ENCODE results near the gene SH2D2A. TPM values are rescaled to one million over a fixed set of nuclear protein-coding genes. Genes with fewer than 3 reads are reported as not detected.

Gene SH2D2A
- polyA plus RNA-seq, result 1 to 10 TPM in 3 of 4 donors, under 1 TPM in 1; 0.89 to 3.7 (median 2.4) TPM
- long read RNA-seq, donor 1, result 0 reads
- long read RNA-seq, donor 2, partial matches to known transcripts, result 0 of 1 reads
- long read RNA-seq, donor 2, other reads (novel, unspliced or antisense), result 0 of 1 reads
- long read RNA-seq, donor 3, result 0 reads
- long read RNA-seq, donor 4, result 0 reads
- long read RNA-seq, donor 5, result 0 reads
- long read RNA-seq, donor 6, partial matches to known transcripts, result 0 of 1 reads
- long read RNA-seq, donor 6, other reads (novel, unspliced or antisense), result 0 of 1 reads
- long read RNA-seq, donor 7, result 0 reads
- long read RNA-seq, donor 8, result 0 reads
- long read RNA-seq, donor 9, result 0 reads
- long read RNA-seq, donor 10, partial matches to known transcripts, result 0 of 1 reads
- long read RNA-seq, donor 10, other reads (novel, unspliced or antisense), result 0 of 1 reads

DNA sequence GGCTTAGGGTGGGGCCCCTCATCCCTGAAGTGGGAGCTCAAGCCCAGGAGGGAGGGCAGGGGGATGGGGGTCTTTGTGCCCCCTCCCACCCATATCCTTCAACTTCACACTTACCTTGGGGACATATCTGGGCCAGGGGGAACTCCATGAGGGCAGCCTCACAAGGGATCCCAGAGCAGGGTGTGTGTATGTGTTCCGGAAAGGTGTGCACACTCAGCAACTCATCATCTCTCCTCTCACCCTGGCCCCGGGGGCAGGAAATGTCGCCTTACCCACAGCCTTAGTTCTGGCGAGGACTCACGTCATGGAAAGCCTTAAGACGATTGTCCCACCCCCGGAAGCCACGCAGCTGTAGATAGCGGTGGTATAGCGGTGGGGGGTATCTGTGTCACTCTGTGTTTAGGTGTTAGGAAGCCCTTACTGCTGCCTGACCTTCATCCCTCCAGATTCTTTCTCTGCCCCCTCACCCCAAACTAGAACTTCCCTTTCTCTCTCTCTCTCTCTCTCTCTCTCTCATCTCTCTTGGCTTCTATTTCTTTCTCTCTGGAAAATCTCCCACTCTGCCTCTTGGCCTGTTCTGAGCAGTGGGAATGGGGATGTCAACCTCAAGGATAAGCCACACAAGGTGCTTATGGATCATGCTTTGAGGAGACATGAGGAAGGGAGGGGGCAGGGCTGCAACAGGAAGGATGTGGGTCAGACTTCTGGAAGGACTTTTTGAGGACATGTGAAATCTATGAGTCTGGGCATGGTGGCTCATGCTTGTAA lies at the start of gene SH2D2A:
Gene SH2D2A (minus strand): TSS at position 288 of the 768 bp plus-strand sequence. CDS start 140 bp downstream, at position 148.
- peaks cover 0 to 20% (median 3%) of the 10 kb centered on the region in 3 donors for H3K4me1 ChIP-seq (ENCODE audit: control insufficient read depth in 3 of 3, insufficient read depth in 2 of 3, low read depth in 1 of 3, low read length in 2 of 3)
- 43 to 62% (median 44%) methylated on average over 10 of the region's 10 CpGs for WGBS, 3 donors
- H3K27ac ChIP-seq (ENCODE audit: low read depth in 1 of 3, low read length in 2 of 3), result peak within 1 kb of the TSS in 2 of 3 donors; percentile 85
- no peaks in the 10 kb centered on the region for H3K9me3 ChIP-seq (ENCODE audit: control insufficient read depth in 2 of 2, insufficient read depth in 1 of 2, low read depth in 1 of 2, low read length in 1 of 2)
- DNase-seq (peak; percentile 29 to 81), FAIRE-seq (no peak)
- H3K4me3 ChIP-seq (ENCODE audit: low read depth in 1 of 3, low read length in 3 of 3), result peak within 1 kb of the TSS in 1 of 3 donors; percentile 49
- H3K36me3 ChIP-seq (ENCODE audit: control insufficient read depth in 3 of 3, insufficient read depth in 2 of 3, low read depth in 1 of 3, low read length in 3 of 3), result no peaks in the 10 kb centered on the region
- H3K27me3 ChIP-seq (ENCODE audit: control insufficient read depth in 3 of 3, insufficient read depth in 3 of 3, low read length in 3 of 3), result peaks cover 0 to 21% (median 0%) of the 10 kb centered on the region in 3 donors

DNA sequence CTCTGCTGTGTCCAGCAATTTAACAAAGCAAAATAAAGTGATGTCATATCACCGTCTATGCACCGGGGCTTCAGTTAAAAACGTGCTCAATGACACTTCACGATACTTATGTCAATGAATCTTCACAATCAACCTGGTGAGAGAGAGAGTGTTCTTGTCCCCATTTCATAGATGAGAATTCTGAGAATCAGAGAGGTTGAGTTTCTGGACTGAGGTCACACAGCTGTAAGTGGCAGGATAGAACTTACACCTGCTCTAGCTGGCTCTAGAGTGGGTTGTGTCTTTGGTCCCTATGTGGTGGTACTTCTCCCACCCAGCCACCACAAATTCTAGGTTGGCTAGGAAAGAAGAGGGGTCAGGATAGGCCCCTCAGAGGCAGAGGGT lies 49.2 kb upstream of the SH2D2A start:
- peaks cover 0 to 68% (median 13%) of the 10 kb centered on the region in 3 donors for H3K27me3 ChIP-seq (ENCODE audit: control insufficient read depth in 3 of 3, insufficient read depth in 3 of 3, low read length in 3 of 3)
- no peak for FAIRE-seq
- no peak for DNase-seq
- no peak overlapping the region for H3K27ac ChIP-seq (ENCODE audit: low read depth in 1 of 3, low read length in 2 of 3)
- no peaks in the 10 kb centered on the region for H3K4me1 ChIP-seq (ENCODE audit: control insufficient read depth in 3 of 3, insufficient read depth in 2 of 3, low read depth in 1 of 3, low read length in 2 of 3)
- H3K36me3 ChIP-seq (ENCODE audit: control insufficient read depth in 3 of 3, insufficient read depth in 2 of 3, low read depth in 1 of 3, low read length in 3 of 3), result no peaks in the 10 kb centered on the region
- WGBS, 3 donors, result 57 to 76% (median 65%) methylated on average over 4 of the region's 4 CpGs
- H3K4me3 ChIP-seq (ENCODE audit: low read depth in 1 of 3, low read length in 3 of 3), result no peak overlapping the region
- H3K9me3 ChIP-seq (ENCODE audit: control insufficient read depth in 2 of 2, insufficient read depth in 1 of 2, low read depth in 1 of 2, low read length in 1 of 2), result no peaks in the 10 kb centered on the region

DNA sequence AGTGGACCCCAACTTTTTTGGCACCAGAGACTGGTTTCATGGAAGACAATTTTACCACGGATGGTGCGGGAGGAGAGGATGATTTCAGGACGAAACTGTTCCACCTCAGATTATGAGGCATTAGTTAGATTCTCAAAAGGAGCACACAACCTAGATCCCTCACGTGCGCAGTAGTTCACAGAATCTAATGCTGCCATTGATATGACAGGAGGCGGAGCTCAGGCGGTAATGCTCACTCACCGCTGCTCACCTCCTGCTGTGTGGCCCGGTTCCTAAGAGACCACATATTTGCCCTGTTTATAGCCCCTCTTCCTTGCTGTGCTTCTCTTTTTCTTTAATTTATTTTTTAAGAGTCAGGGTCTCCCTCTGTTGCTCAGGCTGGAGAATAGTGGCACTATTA lies 48.6 kb upstream of the SH2D2A start:
- no peak for FAIRE-seq
- H3K27me3 ChIP-seq (ENCODE audit: control insufficient read depth in 3 of 3, insufficient read depth in 3 of 3, low read length in 3 of 3), result peaks cover 0 to 71% (median 15%) of the 10 kb centered on the region in 3 donors
- 46 to 76% (median 62%) methylated on average over 9 of the region's 9 CpGs for WGBS, 3 donors

DNA sequence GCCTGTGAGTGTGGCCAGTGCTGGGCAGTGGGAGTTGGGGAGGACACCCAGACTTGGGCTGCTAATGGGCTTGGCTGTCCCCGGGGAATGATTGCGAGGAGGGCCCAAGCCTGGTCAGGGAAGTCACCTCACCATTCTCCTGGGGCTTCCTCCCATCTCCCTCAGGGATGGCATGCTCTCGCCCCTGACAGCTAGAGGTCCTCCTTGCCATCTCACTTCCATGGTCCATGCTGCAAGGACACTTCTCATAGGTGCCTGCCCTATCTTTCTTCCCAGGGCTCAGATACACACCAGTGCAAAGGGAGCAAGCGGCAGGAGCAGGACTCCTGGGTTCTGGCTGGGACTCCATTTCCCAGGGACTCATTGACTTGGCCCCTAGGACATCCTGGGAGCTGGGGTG lies 48.1 kb upstream of the SH2D2A start:
- 85 to 87% (median 85%) methylated on average over 4 of the region's 4 CpGs for WGBS, 3 donors
- H3K4me3 ChIP-seq (ENCODE audit: low read depth in 1 of 3, low read length in 3 of 3), result no peak overlapping the region
- H3K27me3 ChIP-seq (ENCODE audit: control insufficient read depth in 3 of 3, insufficient read depth in 3 of 3, low read length in 3 of 3), result peaks cover 2 to 76% (median 17%) of the 10 kb centered on the region in 3 donors
- peaks cover 0 to 8% (median 0%) of the 10 kb centered on the region in 3 donors for H3K4me1 ChIP-seq (ENCODE audit: control insufficient read depth in 3 of 3, insufficient read depth in 2 of 3, low read depth in 1 of 3, low read length in 2 of 3)
- no peaks in the 10 kb centered on the region for H3K9me3 ChIP-seq (ENCODE audit: control insufficient read depth in 2 of 2, insufficient read depth in 1 of 2, low read depth in 1 of 2, low read length in 1 of 2)
- DNase-seq (no peak), FAIRE-seq (no peak)
- no peak overlapping the region for H3K27ac ChIP-seq (ENCODE audit: low read depth in 1 of 3, low read length in 2 of 3)
- H3K36me3 ChIP-seq (ENCODE audit: control insufficient read depth in 3 of 3, insufficient read depth in 2 of 3, low read depth in 1 of 3, low read length in 3 of 3), result no peaks in the 10 kb centered on the region

More for the DNA sequence above, 48.6 kb upstream of the SH2D2A start:
- peaks cover 0 to 3% (median 0%) of the 10 kb centered on the region in 3 donors for H3K4me1 ChIP-seq (ENCODE audit: control insufficient read depth in 3 of 3, insufficient read depth in 2 of 3, low read depth in 1 of 3, low read length in 2 of 3)
- no peaks in the 10 kb centered on the region for H3K36me3 ChIP-seq (ENCODE audit: control insufficient read depth in 3 of 3, insufficient read depth in 2 of 3, low read depth in 1 of 3, low read length in 3 of 3)
- no peak overlapping the region for H3K4me3 ChIP-seq (ENCODE audit: low read depth in 1 of 3, low read length in 3 of 3)
- H3K9me3 ChIP-seq (ENCODE audit: control insufficient read depth in 2 of 2, insufficient read depth in 1 of 2, low read depth in 1 of 2, low read length in 1 of 2), result no peaks in the 10 kb centered on the region
- no peak overlapping the region for H3K27ac ChIP-seq (ENCODE audit: low read depth in 1 of 3, low read length in 2 of 3)
- no peak for DNase-seq

DNA sequence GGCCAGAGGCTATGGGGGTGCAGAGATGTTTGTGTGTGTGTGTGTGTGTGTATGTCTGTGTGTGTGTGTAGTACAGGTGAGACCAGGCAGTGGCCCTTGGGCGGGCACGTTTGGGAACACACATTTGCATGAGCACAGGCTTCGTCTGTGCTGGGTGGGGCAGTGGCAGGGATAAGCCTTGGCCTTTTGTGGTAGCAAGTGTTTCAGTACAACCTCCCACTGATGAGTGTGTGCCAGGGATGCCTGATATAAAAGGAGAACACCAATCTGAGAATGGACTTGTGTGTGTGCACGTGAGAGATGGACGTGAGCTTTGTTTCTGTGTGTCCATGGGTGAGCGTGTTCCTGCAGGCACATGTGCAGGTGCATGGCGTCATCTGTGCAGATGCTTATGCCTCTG lies 47.0 kb upstream of the SH2D2A start:
- Histone ChIP-seq H3K4me1 (ENCODE audit: control insufficient read depth in 3 of 3, insufficient read depth in 2 of 3, low read depth in 1 of 3, low read length in 2 of 3) (peaks cover 0 to 15% (median 2%) of the 10 kb centered on the region in 3 donors), H3K9me3 (ENCODE audit: control insufficient read depth in 2 of 2, insufficient read depth in 1 of 2, low read depth in 1 of 2, low read length in 1 of 2) (no peaks in the 10 kb centered on the region), H3K36me3 (ENCODE audit: control insufficient read depth in 3 of 3, insufficient read depth in 2 of 3, low read depth in 1 of 3, low read length in 3 of 3) (no peaks in the 10 kb centered on the region), H3K27ac (ENCODE audit: low read depth in 1 of 3, low read length in 2 of 3) (no peak overlapping the region), H3K4me3 (ENCODE audit: low read depth in 1 of 3, low read length in 3 of 3) (no peak overlapping the region), H3K27me3 (ENCODE audit: control insufficient read depth in 3 of 3, insufficient read depth in 3 of 3, low read length in 3 of 3) (peaks cover 5 to 88% (median 21%) of the 10 kb centered on the region in 3 donors)
- no peak for FAIRE-seq
- DNase-seq, result no peak
- WGBS, 3 donors, result 39 to 72% (median 61%) methylated on average over 7 of the region's 7 CpGs

DNA sequence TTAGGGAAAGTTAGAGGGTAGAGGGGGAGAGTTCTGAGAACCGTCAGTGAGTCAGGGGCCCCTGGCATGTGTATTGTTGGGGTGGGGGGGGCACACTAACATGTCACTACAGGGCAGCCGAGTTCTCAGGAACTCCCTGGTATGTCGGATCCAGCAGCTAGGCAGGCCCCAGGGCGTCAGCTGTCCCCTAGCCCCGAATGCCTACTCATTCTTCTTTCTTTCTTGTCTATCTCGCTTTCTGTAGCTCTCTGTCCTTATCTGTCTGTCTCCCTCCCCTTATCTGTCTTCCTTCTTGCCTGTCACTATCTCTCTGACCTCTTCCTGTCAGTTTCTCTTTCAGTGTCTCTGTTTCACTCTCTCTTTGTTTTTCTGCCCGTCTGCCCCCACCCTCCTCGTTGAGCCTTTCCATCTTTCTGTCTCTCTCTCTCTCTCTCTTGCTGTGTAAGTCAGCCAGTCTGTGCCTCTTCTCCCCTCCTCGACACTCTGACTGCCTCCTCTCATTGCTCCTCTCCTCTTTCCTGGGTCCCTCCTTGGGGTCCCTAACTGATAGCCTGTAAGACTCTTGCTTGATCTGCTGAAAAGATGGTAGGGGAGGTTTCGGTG lies 46.5 kb upstream of the SH2D2A start:
- Histone ChIP-seq H3K4me3 (ENCODE audit: low read depth in 1 of 3, low read length in 3 of 3) (no peak overlapping the region), H3K9me3 (ENCODE audit: control insufficient read depth in 2 of 2, insufficient read depth in 1 of 2, low read depth in 1 of 2, low read length in 1 of 2) (no peaks in the 10 kb centered on the region), H3K4me1 (ENCODE audit: control insufficient read depth in 3 of 3, insufficient read depth in 2 of 3, low read depth in 1 of 3, low read length in 2 of 3) (peaks cover 0 to 15% (median 2%) of the 10 kb centered on the region in 3 donors), H3K27me3 (ENCODE audit: control insufficient read depth in 3 of 3, insufficient read depth in 3 of 3, low read length in 3 of 3) (peaks cover 8 to 91% (median 23%) of the 10 kb centered on the region in 3 donors), H3K36me3 (ENCODE audit: control insufficient read depth in 3 of 3, insufficient read depth in 2 of 3, low read depth in 1 of 3, low read length in 3 of 3) (no peaks in the 10 kb centered on the region), H3K27ac (ENCODE audit: low read depth in 1 of 3, low read length in 2 of 3) (no peak overlapping the region)
- WGBS, 3 donors, result 35 to 55% (median 44%) methylated on average over 10 of the region's 10 CpGs
- DNase-seq (no peak), FAIRE-seq (no peak)

DNA sequence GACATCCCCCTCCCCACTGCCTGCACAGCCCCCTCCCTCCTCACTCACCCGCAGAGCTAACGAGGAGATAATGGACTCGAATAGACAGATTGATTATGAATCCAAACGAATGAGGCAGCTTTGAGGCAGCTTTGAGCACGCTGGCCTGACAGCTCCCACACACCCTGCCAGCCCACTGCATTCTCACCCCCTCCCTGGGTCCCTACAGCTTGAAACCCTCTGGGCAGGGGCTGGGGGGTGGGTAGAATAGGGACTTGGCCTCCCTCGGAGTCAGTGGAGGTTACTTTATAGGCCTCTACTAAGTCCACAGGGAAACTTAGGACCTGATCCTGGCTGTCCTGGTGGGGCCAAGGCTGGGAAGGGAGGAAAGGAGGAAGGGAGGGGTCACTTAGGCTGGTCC lies 45.9 kb upstream of the SH2D2A start:
- H3K9me3 ChIP-seq (ENCODE audit: control insufficient read depth in 2 of 2, insufficient read depth in 1 of 2, low read depth in 1 of 2, low read length in 1 of 2), result no peaks in the 10 kb centered on the region
- 67 to 79% (median 70%) methylated on average over 6 of the region's 6 CpGs for WGBS, 3 donors
- H3K36me3 ChIP-seq (ENCODE audit: control insufficient read depth in 3 of 3, insufficient read depth in 2 of 3, low read depth in 1 of 3, low read length in 3 of 3), result no peaks in the 10 kb centered on the region
- FAIRE-seq (no peak), DNase-seq (no peak)
- H3K27me3 ChIP-seq (ENCODE audit: control insufficient read depth in 3 of 3, insufficient read depth in 3 of 3, low read length in 3 of 3), result peaks cover 11 to 94% (median 23%) of the 10 kb centered on the region in 3 donors
- peaks cover 0 to 15% (median 2%) of the 10 kb centered on the region in 3 donors for H3K4me1 ChIP-seq (ENCODE audit: control insufficient read depth in 3 of 3, insufficient read depth in 2 of 3, low read depth in 1 of 3, low read length in 2 of 3)
- no peak overlapping the region for H3K27ac ChIP-seq (ENCODE audit: low read depth in 1 of 3, low read length in 2 of 3)
- H3K4me3 ChIP-seq (ENCODE audit: low read depth in 1 of 3, low read length in 3 of 3), result no peak overlapping the region

Data from small intestine (tissue), 16 donors.